Measurements from ENCODE around the gene PSG6.
"Not testable (repeated sequence)": the region's sequence is repeated elsewhere in the genome, so short reads cannot be mapped to it uniquely, and the experiment has no call there.

PSG6 gene

GRCh38 chr19:42906162-42906561, 11.5 kb downstream of the PSG6 start:
- not testable (repeated sequence) for DNase-seq (ENCODE audit: low spot score)

- DNase-seq (ENCODE audit: low spot score), result not testable (repeated sequence)
Observed at GRCh38 chr19:42900561-42900960, 17.1 kb downstream of the PSG6 start.

GRCh38 chr19:42899674-42900073, 18.0 kb downstream of the PSG6 start:
- not testable (repeated sequence) for DNase-seq (ENCODE audit: low spot score)

- not testable (repeated sequence) for DNase-seq (ENCODE audit: low spot score)
Observed at GRCh38 chr19:42899110-42899509, 18.6 kb downstream of the PSG6 start.

GRCh38 chr19:42898656-42899055, 19.0 kb downstream of the PSG6 start:
- not testable (repeated sequence) for DNase-seq (ENCODE audit: low spot score)

DNA sequence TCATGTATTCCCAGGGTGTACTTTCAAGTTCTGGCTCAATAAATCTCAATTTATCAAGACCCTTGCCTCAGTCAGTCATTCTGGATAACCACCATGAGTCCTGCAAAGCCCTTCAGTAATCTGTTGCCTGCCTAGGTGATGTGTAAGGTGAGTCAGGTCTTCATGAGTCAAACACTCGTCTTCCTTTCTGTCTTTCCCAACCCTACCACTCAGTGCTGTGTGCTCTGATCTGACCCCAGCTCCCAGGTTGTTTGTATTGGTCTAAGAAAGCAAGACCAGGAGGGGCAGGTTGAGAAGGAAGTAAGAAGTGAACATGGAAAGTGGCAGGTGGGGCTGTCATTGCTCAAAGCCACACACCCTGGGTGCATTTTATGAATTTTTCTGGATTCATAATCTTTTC, 20.0 kb downstream of the PSG6 start:
- DNase-seq (ENCODE audit: low spot score), result peak; percentile 7

- not testable (repeated sequence) for DNase-seq (ENCODE audit: low spot score)
Observed at GRCh38 chr19:42890446-42890845, 27.2 kb downstream of the PSG6 start.

DNA sequence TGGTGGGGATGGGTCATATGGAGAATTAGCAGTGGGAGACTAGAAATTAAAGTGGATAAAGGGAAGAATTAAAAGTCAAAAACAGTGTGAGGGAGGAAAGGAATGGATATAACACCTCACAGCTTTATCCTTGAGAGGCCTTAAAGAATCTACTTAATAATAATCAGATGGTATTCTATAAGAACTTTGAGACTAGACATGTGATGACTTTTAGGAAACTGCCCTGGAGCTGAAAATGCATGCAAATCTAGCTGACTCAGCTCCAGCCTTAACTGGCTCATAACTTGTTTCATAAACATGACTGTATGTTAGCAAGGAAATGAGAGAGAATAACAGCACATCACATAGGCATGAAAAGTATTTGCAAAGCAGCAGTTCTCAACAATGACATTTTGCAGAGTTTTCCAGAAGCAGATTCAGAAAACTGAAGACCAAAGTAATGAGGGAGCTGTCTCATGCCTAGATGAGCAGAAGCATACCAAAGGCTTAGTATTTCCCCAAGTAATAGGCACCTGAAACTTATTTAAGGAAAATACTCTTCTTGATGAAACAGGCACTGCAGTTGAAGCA, 29.7 kb downstream of the PSG6 start:
- not testable (repeated sequence) for DNase-seq (ENCODE audit: low spot score)

DNA sequence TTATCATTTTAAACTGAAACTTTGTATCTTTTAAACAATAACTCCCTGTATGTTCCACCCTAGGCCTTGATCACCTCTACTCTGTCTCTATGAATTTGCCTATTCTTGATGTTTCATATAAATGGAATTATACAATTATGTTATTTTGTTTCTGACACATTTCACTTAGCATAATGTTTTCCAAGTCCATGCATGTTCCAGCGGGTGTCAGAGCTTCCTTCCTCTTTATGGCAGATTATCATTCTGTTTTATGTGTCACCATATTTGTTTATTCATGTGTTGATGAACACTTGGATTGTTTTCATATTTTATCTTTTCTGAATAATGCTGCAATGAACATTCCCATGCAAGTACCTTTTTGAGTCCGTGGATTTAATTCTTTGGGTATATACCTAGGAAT, 35.0 kb downstream of the PSG6 start:
- DNase-seq (ENCODE audit: low spot score), result not testable (repeated sequence)

- DNase-seq (ENCODE audit: low spot score), result not testable (repeated sequence)
Observed at GRCh38 chr19:42882010-42882409, 35.7 kb downstream of the PSG6 start.

GRCh38 chr19:42881279-42881678, 36.4 kb downstream of the PSG6 start:
- DNase-seq (ENCODE audit: low spot score), result not testable (repeated sequence)

DNA sequence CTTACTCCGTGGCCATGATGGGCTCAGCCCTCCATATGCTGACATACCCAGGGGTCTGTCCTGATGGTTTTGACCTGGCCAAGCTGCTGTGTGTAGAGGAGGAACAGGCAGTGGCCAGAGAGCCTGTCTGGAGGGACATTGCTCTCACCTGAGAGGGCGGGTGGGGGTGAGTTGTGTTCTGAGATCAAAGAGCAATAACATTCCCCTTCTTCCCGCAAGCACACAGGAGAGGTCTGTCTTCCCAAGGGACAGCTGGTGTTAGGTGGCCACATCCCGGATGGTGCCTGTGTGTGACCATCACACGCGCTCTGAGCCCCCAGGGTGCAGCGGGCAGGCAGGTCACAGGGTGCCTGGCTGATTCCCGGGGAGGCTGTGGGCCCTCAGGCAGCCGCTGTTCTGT, 37.1 kb downstream of the PSG6 start:
- DNase-seq (ENCODE audit: low spot score), result not testable (repeated sequence)

- no peak for DNase-seq (ENCODE audit: low spot score)
Observed at GRCh38 chr19:42879613-42880012, 38.1 kb downstream of the PSG6 start, which contains the start of gene PSG1. TSS of gene PSG1 (minus strand) at chr19:42879713. CDS start at chr19:42879581, 132 bp downstream.

DNA sequence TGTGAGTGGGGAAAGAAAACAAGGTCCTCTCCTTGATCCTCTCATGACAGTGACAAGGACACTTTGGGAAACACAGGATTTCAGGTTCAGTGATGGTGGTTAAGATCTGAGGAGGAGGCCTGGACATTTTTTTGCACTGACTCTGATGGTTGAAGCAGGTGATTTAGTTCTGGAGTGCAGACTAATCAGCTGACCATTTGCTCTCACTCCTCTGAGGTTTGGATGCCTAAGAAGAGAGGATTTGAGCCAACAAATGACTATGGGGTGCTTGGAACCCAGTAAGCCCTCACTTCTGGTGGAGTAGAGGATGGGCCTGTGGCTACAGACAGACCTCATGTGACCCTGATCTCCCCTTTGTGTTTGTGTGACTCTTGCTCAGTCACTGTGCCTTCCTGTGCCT, 41.1 kb downstream of the PSG6 start:
- DNase-seq (ENCODE audit: low spot score), result not testable (repeated sequence)

DNA sequence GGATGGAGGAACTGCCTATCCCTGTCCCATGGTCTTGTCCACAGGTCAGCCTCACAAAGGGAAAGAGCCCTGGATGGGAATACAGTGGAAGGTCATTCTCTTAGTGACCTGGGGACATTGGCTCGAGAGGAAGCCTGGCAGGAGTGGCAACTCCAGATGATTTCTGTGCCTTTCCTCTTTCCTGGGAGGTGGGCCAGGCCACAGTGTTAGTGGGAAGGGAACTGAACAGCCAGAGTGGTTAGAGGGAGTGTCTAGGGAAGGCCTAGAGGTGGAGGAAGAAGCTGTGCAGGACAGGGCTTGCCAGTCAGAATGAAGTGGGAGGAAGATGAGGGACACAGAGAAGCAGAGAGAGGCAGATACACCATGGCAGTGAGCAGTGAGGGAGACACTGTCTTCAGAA, 41.8 kb downstream of the PSG6 start:
- DNase-seq (ENCODE audit: low spot score), result not testable (repeated sequence)

DNA sequence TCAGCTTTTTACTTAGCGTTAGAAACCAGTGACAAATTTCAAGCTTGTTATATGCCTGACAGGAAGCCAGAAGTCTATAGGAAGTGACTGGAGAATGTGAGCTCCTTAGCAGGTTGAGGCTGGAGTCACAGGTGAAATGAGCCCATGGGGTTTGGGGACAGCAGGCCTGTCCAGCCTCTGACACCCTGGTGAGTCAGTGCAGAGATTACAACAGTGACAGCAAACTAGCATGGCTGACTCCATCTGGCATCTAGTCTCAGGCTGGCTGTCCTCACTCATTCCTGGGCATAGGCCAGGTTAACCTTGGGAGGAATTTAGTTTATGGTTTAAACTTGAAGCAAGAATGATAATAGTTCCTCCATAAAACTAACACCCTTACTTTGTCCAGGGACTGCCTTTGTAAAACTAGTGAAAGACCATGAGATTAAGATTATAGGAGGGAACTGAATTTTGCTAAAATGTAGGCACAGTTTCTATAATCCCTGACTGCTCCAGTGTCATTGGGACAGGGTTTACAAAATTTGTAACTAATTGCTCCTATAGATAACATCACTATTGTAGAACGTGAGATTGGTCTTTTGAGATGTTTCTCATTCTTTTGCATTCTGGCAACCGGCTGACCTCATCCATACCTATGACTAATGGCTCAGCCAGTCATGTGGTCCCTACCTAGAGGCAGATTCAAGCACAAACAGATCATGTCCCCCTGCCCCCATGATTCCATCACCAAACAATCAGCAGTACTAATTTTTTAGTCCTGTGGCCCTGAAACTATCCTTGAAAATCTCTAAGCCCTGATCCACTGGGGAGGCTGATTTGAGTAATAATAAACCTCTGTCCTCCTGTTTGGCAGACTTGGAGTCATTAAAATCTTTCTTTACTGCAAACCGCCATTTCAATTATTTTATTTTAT, 42.5 kb downstream of the PSG6 start:
- peak; percentile 12 for DNase-seq (ENCODE audit: low spot score)

GRCh38 chr19:42874136-42874535, 43.6 kb downstream of the PSG6 start:
- not testable (repeated sequence) for DNase-seq (ENCODE audit: low spot score)

DNA sequence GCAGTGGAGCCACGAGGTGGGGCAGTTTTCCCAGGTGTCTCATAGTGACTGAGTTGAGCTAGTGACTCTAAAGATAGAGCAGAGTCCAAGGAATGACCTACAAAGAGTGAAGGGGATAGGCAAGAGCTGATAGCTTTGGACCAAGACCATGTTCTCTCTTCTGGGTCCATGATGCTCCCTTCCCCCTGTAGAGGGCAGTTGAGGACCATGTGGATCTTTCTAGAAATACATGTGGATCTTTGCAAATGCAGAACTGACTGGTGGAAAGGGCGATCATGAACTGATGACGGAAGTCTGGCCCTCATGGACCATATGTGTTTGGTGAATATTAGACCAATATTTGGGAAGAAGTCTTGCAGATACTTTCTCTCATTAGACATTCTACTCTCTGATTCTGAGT, 45.1 kb downstream of the PSG6 start:
- DNase-seq (ENCODE audit: low spot score), result no peak

GRCh38 chr19:42857544-42857867, 60.2 kb downstream of the PSG6 start:
- DNase-seq (ENCODE audit: low spot score), result no peak

DNA sequence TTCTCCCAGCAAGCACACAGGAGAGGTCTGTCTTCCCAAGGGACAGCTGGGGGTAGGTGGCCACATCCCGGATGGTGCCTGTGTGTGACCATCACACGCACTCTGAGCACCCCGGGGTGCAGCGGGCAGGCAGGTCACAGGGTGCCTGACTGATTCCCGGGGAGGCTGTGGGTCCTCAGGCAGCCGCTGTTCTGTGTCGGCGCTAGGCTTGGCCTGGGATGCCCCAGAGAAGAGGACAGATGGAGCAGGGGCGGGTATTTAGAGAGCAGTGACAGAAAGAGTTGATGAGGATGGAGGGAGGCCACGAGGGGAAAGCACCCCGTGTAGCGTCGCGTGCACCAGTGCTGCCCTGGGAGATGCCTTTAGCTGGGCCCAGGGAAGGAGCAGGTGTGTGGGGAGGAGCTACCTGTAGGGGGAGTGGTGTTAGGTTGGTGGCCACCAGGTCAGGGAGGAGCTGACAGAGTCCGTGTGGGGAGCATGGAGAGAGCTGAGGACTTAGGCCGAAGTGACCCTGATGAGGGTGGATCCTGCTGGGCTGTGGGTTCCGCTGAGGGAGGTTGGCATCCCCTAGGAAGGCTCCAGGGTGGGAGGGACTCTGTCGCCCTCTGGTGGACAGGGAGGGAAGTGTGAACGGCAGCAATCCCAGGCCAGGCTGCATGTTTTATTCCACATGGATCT, 60.7 kb downstream of the PSG6 start:
- not testable (repeated sequence) for DNase-seq (ENCODE audit: low spot score)

DNA sequence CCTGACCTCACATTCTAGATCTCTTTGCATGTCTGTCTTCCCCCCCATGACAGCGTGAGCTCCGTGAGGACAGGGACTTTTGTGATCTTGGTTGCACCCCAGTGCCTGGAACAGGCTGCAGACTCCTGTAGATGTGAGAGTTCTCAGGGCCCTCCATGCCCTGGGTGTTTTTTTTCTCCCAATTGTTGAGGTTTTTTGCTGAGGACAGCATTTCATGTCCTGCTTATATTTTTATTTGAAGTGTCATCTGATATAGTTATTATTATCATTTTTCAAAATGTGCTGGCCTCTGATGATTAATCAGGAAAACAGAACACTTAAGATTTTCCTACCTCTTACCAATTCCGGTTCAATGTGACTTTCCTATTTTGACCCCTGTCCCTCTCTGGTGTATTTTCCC, 62.9 kb downstream of the PSG6 start:
- DNase-seq (ENCODE audit: low spot score), result not testable (repeated sequence)

DNA sequence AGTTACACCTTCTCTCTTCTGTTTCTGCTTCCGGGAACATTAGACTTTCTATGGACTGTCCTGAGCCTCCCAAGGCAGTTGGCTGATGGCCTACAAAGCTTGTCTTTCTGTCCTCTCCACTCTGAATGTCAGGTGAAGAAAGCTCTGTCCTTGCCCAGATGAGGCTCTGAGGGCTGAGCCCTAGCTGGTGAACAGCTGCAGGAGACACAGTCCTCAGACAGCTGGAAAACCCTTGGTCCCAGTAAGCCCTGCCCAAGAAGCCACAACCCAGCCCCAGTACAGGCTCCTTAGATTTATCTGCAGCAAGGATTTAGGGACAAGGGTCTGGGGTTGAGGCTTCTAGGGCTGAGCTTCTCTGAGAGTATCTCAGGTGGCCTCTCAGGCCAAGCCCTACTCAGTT, 64.5 kb downstream of the PSG6 start:
- DNase-seq (ENCODE audit: low spot score), result not testable (repeated sequence)

DNA sequence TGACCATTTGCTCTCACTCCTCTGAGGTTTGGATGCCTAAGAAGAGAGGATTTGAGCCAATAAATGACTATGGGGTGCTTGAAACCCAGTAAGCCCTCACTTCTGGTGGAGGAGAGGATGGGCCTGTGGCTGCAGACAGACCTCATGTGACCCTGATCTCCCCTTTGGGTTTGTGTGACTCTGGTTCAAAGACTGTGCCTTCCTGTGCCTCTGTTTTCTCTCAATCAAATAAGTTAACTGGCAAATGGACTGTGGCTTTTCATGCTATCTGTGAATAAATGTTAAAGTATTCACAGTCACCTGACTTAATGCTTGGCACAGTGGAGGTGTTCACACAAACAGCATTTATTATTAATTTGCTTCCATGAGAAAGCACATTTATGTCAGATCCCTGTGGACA, 64.9 kb downstream of the PSG6 start:
- DNase-seq (ENCODE audit: low spot score), result not testable (repeated sequence)

Data from LoVo (cell line).